PC-3 (cell line): ENCODE data around the gene PLA2G4C. TPM values are rescaled to one million over a fixed set of nuclear protein-coding genes. Genes with fewer than 3 reads are reported as not detected.
A peak's percentile ranks its signal among the peaks of the same experiment; 100 is the strongest.

Source experiments
- ATAC-seq: fragments of 200-7000 bp; cut with Tn5 transposase; 2 replicates; pipeline ENCODE4 v1.9.1; 2020; ENCODE audit warnings: mild to moderate bottlenecking, moderate library complexity
- BruUV-seq: library from RNA; stranded (reverse); fragments of 400-500 nt; replicated peaks from 2 replicates; lab custom pipeline; 2021; lab: Mats Ljungman, UMichigan
- CTCF ChIA-PET: fragments of 300-600 bp; sonication (Branson Sonifier 250); formaldehyde crosslinking; loops from one replicate; lab custom pipeline; 2022; ENCODE audit warnings: antibody characterized with exemption; lab: Charles Lee
- POLR2A ChIA-PET: fragments of 300-600 bp; sonication (Branson Sonifier 250); formaldehyde crosslinking; loops from one replicate; lab custom pipeline; 2022; ENCODE audit warnings: antibody characterized with exemption; ENCODE audit not compliant: unreplicated experiment; lab: Charles Lee
- DNase-seq: peaks from one replicate; pipeline ENCODE4 v3.0.0-alpha.2; 2015
- H2AFZ ChIP-seq: fragments of 300-600 bp; sonication (generic); 2 replicates; pipeline ENCODE4 v1.6.0; 2016; ENCODE audit warnings: antibody characterized with exemption, low read length
- H3F3A ChIP-seq: fragments of 300-600 bp; sonication (generic); one replicate; pipeline ENCODE4 v1.6.0; 2017; ENCODE audit warnings: antibody characterized with exemption, low read length, control low read depth, mild to moderate bottlenecking; ENCODE audit not compliant: unreplicated experiment
- H3K27ac ChIP-seq: fragments of 300-600 bp; sonication (generic); 2 replicates; pipeline ENCODE4 v1.5.1; 2016; ENCODE audit warnings: mild to moderate bottlenecking, low read length
- H3K27me3 ChIP-seq: fragments of 300-600 bp; sonication (generic); 2 replicates; pipeline ENCODE4 v1.6.1; 2016; ENCODE audit warnings: low read length, mixed read lengths
- H3K36me3 ChIP-seq: fragments of 300-600 bp; sonication (generic); 2 replicates; pipeline ENCODE4 v1.6.1; 2016; ENCODE audit warnings: low read depth, mixed run types, low read length, mixed read lengths
- H3K4me1 ChIP-seq: fragments of 300-600 bp; sonication (generic); 2 replicates; pipeline ENCODE4 v1.5.1; 2016; ENCODE audit warnings: low read length; ENCODE audit not compliant: insufficient read depth
- H3K4me2 ChIP-seq: fragments of 300-600 bp; sonication (generic); 2 replicates; pipeline ENCODE4 v1.6.0; 2016; ENCODE audit warnings: low read length
- H3K4me3 ChIP-seq: fragments of 300-600 bp; sonication (generic); 2 replicates; pipeline ENCODE4 v1.5.1; 2016; ENCODE audit warnings: mild to moderate bottlenecking, low read length, mixed read lengths
- H3K79me2 ChIP-seq: fragments of 300-600 bp; sonication (generic); 2 replicates; pipeline ENCODE4 v1.6.1; 2017; ENCODE audit warnings: low read length, mixed read lengths
- H3K9ac ChIP-seq: fragments of 300-600 bp; sonication (generic); 2 replicates; pipeline ENCODE4 v1.6.0; 2016; ENCODE audit warnings: mild to moderate bottlenecking, low read length
- H3K9me2 ChIP-seq: fragments of 300-600 bp; sonication (generic); replicated peaks from 2 replicates; pipeline ENCODE4 v1.6.1; 2016; ENCODE audit warnings: mixed run types, low read length, mixed read lengths
- H3K9me3 ChIP-seq: fragments of 300-600 bp; sonication (generic); 2 replicates; pipeline ENCODE4 v1.6.1; 2016; ENCODE audit warnings: low read length, mixed read lengths
- H4K20me1 ChIP-seq: fragments of 300-600 bp; sonication (generic); 2 replicates; pipeline ENCODE4 v1.6.1; 2016; ENCODE audit warnings: low read length, mixed read lengths
- EZH2 ChIP-seq: fragments of 300-600 bp; sonication (generic); IDR thresholded peaks from one replicate; pipeline ENCODE4 v1.6.1; 2017; ENCODE audit warnings: antibody characterized with exemption, mild to moderate bottlenecking, low read length; ENCODE audit not compliant: unreplicated experiment
- EZH2phosphoT487 ChIP-seq: fragments of 300-600 bp; sonication (generic); IDR thresholded peaks from 2 replicates; pipeline ENCODE4 v1.6.1; 2018; ENCODE audit warnings: mild to moderate bottlenecking, antibody characterized with exemption, low read length, borderline replicate concordance
- intact Hi-C: fragments of 100-400 bp; cut with micrococcal nuclease; formaldehyde crosslinking; loops from 2 replicates; pipeline ENCODE4 v1.9.0; 2023
- total RNA-seq: library from RNA; depleted of rRNA; stranded (reverse); fragments of >200 nt; gene quantifications from 2 replicates; pipeline ENCODE4 v1.2.3, GENCODE V29; 2014; rRNA removed
- TF ChIP-seq, protein P1 (sequence below): fragments of 300-600 bp; sonication (generic); conservative IDR thresholded peaks from 2 replicates; pipeline ENCODE4 v1.5.1; 2017; ENCODE audit warnings: antibody characterized with exemption, low read depth, mild to moderate bottlenecking, low read length

The PLA2G4C gene
- total RNA-seq, 1 experiment from 2014 or later = 2.6 TPM

DNA sequence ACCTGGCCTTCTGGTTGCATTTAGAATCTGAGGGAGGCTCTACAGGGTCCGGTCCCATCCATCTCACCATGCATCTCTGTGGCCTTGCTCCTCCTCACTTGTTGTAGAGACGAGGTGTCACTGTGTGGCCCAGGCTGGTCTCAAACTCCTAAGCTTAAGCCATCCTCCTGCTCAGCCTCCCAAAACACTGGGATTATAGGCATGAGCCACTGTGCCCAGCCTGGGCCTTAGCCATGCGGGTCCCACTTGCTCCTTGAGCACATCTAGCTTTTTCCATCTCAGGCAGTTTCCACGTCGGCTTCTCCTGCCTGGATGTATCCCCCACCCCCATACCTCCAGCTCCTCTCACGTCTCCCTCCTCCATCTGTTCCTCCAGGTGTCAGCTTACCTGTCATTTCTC is 106.4 kb downstream of the PLA2G4C start:
- ChIA-PET POLR2A (no interaction called here), CTCF (no interaction called here)
- Histone ChIP-seq H3K4me1 (no peaks in the 10 kb centered on the region), H3K9me3 (no peaks in the 10 kb centered on the region), H3K79me2 (no peaks in the 10 kb centered on the region), H2AFZ (no peak overlapping the region), H3K4me3 (no peak overlapping the region), H3K9me2 (no peaks in the 10 kb centered on the region), H3K27me3 (no peaks in the 10 kb centered on the region), H3K27ac (no peak overlapping the region), H3F3A (no peaks in the 10 kb centered on the region), H4K20me1 (no peaks in the 10 kb centered on the region), H3K4me2 (no peak overlapping the region), H3K36me3 (no peaks in the 10 kb centered on the region), H3K9ac (no peak overlapping the region)
- no peak for DNase-seq
- intact Hi-C loops = no loop called here
- TF ChIP-seq, protein P1, sequence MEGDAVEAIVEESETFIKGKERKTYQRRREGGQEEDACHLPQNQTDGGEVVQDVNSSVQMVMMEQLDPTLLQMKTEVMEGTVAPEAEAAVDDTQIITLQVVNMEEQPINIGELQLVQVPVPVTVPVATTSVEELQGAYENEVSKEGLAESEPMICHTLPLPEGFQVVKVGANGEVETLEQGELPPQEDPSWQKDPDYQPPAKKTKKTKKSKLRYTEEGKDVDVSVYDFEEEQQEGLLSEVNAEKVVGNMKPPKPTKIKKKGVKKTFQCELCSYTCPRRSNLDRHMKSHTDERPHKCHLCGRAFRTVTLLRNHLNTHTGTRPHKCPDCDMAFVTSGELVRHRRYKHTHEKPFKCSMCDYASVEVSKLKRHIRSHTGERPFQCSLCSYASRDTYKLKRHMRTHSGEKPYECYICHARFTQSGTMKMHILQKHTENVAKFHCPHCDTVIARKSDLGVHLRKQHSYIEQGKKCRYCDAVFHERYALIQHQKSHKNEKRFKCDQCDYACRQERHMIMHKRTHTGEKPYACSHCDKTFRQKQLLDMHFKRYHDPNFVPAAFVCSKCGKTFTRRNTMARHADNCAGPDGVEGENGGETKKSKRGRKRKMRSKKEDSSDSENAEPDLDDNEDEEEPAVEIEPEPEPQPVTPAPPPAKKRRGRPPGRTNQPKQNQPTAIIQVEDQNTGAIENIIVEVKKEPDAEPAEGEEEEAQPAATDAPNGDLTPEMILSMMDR = no peak
- no peak for TF ChIP-seq EZH2phosphoT487
- TF ChIP-seq EZH2 = no peak
- no peak for ATAC-seq
- no TSS peak for BruUV-seq

DNA sequence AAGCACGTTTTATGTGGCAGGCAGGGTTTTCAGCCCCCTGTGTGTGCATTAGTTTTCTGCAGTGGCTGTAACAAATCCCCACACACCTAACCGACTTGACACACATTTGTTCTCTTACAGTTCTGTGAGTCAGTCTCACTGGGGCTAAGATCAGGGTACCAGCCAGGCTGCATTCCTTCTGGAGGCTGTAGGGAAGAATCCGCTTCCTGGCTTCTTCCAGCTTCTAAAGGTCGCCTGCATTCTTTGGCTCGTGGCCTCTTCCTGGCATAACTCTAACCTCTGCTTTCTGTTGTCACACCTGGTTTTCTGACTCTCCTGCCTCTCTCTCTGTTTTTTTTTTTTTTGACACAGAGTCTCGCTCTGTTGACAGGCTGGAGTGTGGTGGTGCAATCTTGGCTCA is 109.8 kb downstream of the PLA2G4C start:
- POLR2A ChIA-PET = no interaction called here

DNA sequence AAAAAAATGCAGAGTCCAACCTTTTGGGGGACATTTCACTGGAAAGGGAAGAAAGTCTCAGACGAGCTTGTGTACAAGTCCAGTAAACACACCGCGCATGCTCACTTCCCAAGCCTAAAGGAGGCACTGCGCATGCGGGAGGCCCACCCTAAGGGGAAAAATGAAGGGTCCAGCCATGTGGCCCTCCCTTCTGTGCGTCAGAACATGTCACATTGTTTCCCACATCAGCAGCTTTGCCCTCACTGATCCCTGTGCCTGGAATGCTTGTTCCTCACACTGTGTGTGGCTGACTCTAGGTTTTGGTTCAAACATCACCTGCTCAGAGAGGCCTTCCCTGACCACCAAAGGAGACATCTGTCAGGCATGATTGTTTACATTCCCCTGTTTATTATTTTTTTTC is 111.8 kb downstream of the PLA2G4C start:
- ChIA-PET CTCF (no interaction called here), POLR2A (no interaction called here)
- H3K36me3 ChIP-seq = no peaks in the 10 kb centered on the region
- no peak overlapping the region for H3K9ac ChIP-seq
- BruUV-seq = no TSS peak
- ATAC-seq (no peak), DNase-seq (no peak)
- H3K9me3 ChIP-seq = no peaks in the 10 kb centered on the region
- H2AFZ ChIP-seq = no peak overlapping the region
- no peaks in the 10 kb centered on the region for H4K20me1 ChIP-seq
- no peaks in the 10 kb centered on the region for H3K79me2 ChIP-seq
- no peaks in the 10 kb centered on the region for H3K4me1 ChIP-seq
- no peak overlapping the region for H3K4me2 ChIP-seq
- no peak overlapping the region for H3K27ac ChIP-seq
- no peak overlapping the region for H3K4me3 ChIP-seq
- intact Hi-C loops = no loop called here
- H3K27me3 ChIP-seq = no peaks in the 10 kb centered on the region
- no peaks in the 10 kb centered on the region for H3F3A ChIP-seq
- H3K9me2 ChIP-seq = no peaks in the 10 kb centered on the region
- TF ChIP-seq, protein P1 = no peak
- no peak for TF ChIP-seq EZH2phosphoT487
- TF ChIP-seq EZH2 = no peak

More for the DNA sequence above, 109.8 kb downstream of the PLA2G4C start:
- Histone ChIP-seq H3K9me2 (no peaks in the 10 kb centered on the region), H3F3A (no peaks in the 10 kb centered on the region), H3K4me2 (no peak overlapping the region), H3K27ac (no peak overlapping the region), H3K79me2 (no peaks in the 10 kb centered on the region), H2AFZ (no peak overlapping the region), H3K9ac (no peak overlapping the region), H3K36me3 (no peaks in the 10 kb centered on the region), H3K9me3 (no peaks in the 10 kb centered on the region), H4K20me1 (no peaks in the 10 kb centered on the region), H3K27me3 (no peaks in the 10 kb centered on the region), H3K4me3 (no peak overlapping the region), H3K4me1 (no peaks in the 10 kb centered on the region)
- CTCF ChIA-PET = no interaction called here
- TF ChIP-seq, protein P1 = no peak
- no peak for TF ChIP-seq EZH2
- no peak for TF ChIP-seq EZH2phosphoT487
- peak; percentile 2 for DNase-seq
- intact Hi-C loops = no loop called here
- no peak for ATAC-seq
- BruUV-seq = no TSS peak

Other genes with a start within 250 kb of the PLA2G4C start
- not detected in 2 replicates for gene SULT2A1, start 224.5 kb downstream of the PLA2G4C start, total RNA-seq
- gene BSPH1, start 118.6 kb downstream of the PLA2G4C start, total RNA-seq = not detected in 2 replicates
- gene ELSPBP1, start 116.2 kb downstream of the PLA2G4C start, total RNA-seq = not detected in 2 replicates
- gene CABP5, start 66.7 kb downstream of the PLA2G4C start, total RNA-seq = not detected in 2 replicates
- 67.5 and 85.1 TPM in 2 replicates for gene LIG1, start 59.5 kb upstream of the PLA2G4C start, total RNA-seq
- gene ZSWIM9, start 59.9 kb upstream of the PLA2G4C start, total RNA-seq = 1.8 and 2.6 TPM in 2 replicates
- gene CARD8, start 145.1 kb upstream of the PLA2G4C start, total RNA-seq = 6.8 and 8.7 TPM in 2 replicates
- gene ZNF114, start 159.3 kb upstream of the PLA2G4C start, total RNA-seq = 0.29 and 0.40 TPM in 2 replicates
- gene EMP3, start 214.7 kb upstream of the PLA2G4C start, total RNA-seq = 31.9 and 38.1 TPM in 2 replicates